ENCODE results near the gene USH2A.

USH2A gene

DNA sequence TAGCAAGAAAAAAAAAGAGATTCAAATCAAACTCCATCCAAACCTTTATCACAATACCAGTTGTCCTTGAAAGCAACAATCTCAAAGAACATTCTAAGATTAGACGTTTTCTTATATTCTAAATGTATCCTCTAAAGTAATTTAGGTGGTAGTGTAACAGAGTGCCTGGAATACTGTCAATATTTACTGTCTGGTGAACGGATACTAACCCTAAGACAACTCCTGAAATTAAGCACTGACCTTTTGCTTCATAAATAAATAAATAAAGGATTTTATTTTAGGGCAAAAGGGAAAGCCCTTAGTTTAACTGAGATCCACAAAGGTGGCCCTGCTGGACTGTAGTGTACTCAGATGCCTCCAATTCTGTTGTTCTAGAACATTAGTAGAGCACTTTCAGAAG, 9.9 kb upstream of the USH2A start:
- POLR2A ChIA-PET, result no interaction called here
- H3K27ac ChIP-seq (ENCODE audit: extremely low read depth, low read depth, low read length), result no peak overlapping the region
- H3K4me1 ChIP-seq (ENCODE audit: control insufficient read depth, insufficient read depth, low read length), result no peaks in the 10 kb centered on the region
- no peak overlapping the region for H3K4me3 ChIP-seq (ENCODE audit: low read depth, low read length)
- TF ChIP-seq, protein P1, sequence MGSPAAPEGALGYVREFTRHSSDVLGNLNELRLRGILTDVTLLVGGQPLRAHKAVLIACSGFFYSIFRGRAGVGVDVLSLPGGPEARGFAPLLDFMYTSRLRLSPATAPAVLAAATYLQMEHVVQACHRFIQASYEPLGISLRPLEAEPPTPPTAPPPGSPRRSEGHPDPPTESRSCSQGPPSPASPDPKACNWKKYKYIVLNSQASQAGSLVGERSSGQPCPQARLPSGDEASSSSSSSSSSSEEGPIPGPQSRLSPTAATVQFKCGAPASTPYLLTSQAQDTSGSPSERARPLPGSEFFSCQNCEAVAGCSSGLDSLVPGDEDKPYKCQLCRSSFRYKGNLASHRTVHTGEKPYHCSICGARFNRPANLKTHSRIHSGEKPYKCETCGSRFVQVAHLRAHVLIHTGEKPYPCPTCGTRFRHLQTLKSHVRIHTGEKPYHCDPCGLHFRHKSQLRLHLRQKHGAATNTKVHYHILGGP (tag by site-specific recombination; IDR thresholded peaks at IDR 0.05), result no peak
- TF ChIP-seq ZNF121 (tag by site-specific recombination; IDR thresholded peaks at IDR 0.05), result no peak
- TF ChIP-seq ZNF114 (tag by site-specific recombination; IDR thresholded peaks at IDR 0.05), result no peak
- TF ChIP-seq, protein P2, sequence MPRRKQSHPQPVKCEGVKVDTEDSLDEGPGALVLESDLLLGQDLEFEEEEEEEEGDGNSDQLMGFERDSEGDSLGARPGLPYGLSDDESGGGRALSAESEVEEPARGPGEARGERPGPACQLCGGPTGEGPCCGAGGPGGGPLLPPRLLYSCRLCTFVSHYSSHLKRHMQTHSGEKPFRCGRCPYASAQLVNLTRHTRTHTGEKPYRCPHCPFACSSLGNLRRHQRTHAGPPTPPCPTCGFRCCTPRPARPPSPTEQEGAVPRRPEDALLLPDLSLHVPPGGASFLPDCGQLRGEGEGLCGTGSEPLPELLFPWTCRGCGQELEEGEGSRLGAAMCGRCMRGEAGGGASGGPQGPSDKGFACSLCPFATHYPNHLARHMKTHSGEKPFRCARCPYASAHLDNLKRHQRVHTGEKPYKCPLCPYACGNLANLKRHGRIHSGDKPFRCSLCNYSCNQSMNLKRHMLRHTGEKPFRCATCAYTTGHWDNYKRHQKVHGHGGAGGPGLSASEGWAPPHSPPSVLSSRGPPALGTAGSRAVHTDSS (tag by site-specific recombination; IDR thresholded peaks at IDR 0.05), result no peak
- no peak for TF ChIP-seq ZNF302 (tag by site-specific recombination; IDR thresholded peaks at IDR 0.05; ENCODE audit: low read depth)
- TF ChIP-seq ZNF266 (tag by site-specific recombination; IDR thresholded peaks at IDR 0.05; ENCODE audit: low read depth), result no peak
- TF ChIP-seq ZNF274 (IDR thresholded peaks at IDR 0.05; ENCODE audit: low read length), result no peak
- TF ChIP-seq ZNF274 (tag by site-specific recombination; IDR thresholded peaks at IDR 0.05; ENCODE audit: borderline replicate concordance), result no peak
- TF ChIP-seq ZNF112 (tag by site-specific recombination; IDR thresholded peaks at IDR 0.05), result no peak
- no peak for TF ChIP-seq SETDB1 (IDR thresholded peaks at IDR 0.05; ENCODE audit: insufficient read length, low read length)
- TF ChIP-seq ZNF670 (tag by site-specific recombination; IDR thresholded peaks at IDR 0.05; ENCODE audit: low read depth), result no peak
- TF ChIP-seq, protein P3, sequence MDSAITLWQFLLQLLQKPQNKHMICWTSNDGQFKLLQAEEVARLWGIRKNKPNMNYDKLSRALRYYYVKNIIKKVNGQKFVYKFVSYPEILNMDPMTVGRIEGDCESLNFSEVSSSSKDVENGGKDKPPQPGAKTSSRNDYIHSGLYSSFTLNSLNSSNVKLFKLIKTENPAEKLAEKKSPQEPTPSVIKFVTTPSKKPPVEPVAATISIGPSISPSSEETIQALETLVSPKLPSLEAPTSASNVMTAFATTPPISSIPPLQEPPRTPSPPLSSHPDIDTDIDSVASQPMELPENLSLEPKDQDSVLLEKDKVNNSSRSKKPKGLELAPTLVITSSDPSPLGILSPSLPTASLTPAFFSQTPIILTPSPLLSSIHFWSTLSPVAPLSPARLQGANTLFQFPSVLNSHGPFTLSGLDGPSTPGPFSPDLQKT (IDR thresholded peaks at IDR 0.05; ENCODE audit: borderline replicate concordance, low read depth, low read length), result no peak
- no peak for TF ChIP-seq ZNF184 (tag by site-specific recombination; IDR thresholded peaks at IDR 0.05)
- no peaks in the 10 kb centered on the region for H3K9me3 ChIP-seq (ENCODE audit: control insufficient read depth, insufficient read depth, low read depth, low read length)
- H3K36me3 ChIP-seq (ENCODE audit: control insufficient read depth in 2 of 2, insufficient read depth in 1 of 2, low read length in 2 of 2), result no peaks in the 10 kb centered on the region
- CTCF ChIA-PET, result no interaction called here

DNA sequence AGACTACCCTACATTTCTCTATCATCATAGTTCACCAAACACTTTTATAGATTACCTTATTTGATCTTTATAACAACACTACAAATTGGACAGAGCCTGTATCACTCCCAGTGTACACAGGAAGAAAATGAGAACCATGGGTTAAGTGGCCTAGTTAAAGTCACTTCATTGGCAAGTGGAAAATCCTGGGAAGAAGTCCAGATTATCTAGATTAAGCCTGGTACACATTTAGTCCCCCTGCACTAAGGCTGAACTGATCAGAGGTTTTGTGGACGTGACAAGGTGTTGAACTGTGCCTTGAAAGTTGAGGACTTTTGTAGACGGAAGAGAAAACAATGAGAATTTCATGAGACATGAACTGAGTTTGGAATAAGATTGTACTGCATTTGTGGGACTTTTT, 7.5 kb upstream of the USH2A start:
- ChIA-PET CTCF (no interaction called here), POLR2A (no interaction called here)

More for the DNA sequence above, 7.5 kb upstream of the USH2A start:
- Histone ChIP-seq H3K4me1 (ENCODE audit: control insufficient read depth, insufficient read depth, low read length) (no peaks in the 10 kb centered on the region), H3K4me3 (ENCODE audit: low read depth, low read length) (no peak overlapping the region), H3K9me3 (ENCODE audit: control insufficient read depth, insufficient read depth, low read depth, low read length) (no peaks in the 10 kb centered on the region), H3K36me3 (ENCODE audit: control insufficient read depth in 2 of 2, insufficient read depth in 1 of 2, low read length in 2 of 2) (no peaks in the 10 kb centered on the region), H3K27ac (ENCODE audit: extremely low read depth, low read depth, low read length) (no peak overlapping the region)
- TF ChIP-seq ZNF623 (tag by site-specific recombination; IDR thresholded peaks at IDR 0.05) (no peak), BCL11B (tag by site-specific recombination; IDR thresholded peaks at IDR 0.05; ENCODE audit: low read depth) (no peak), SP3 (tag by site-specific recombination; IDR thresholded peaks at IDR 0.05) (no peak), ZNF561 (tag by site-specific recombination; IDR thresholded peaks at IDR 0.05; ENCODE audit: borderline replicate concordance) (no peak), ZNF670 (tag by site-specific recombination; IDR thresholded peaks at IDR 0.05; ENCODE audit: low read depth) (no peak), ZNF433 (tag by site-specific recombination; IDR thresholded peaks at IDR 0.05; ENCODE audit: low read depth) (no peak), ZNF629 (tag by site-specific recombination; IDR thresholded peaks at IDR 0.05) (no peak), ZFP41 (tag by site-specific recombination; IDR thresholded peaks at IDR 0.05; ENCODE audit: borderline replicate concordance) (no peak), ZNF394 (tag by site-specific recombination; IDR thresholded peaks at IDR 0.05; ENCODE audit: borderline replicate concordance) (no peak), SETDB1 (IDR thresholded peaks at IDR 0.05; ENCODE audit: insufficient read length, low read length) (no peak), ZNF571 (tag by site-specific recombination; IDR thresholded peaks at IDR 0.05) (no peak), ZNF596 (tag by site-specific recombination; IDR thresholded peaks at IDR 0.05) (no peak)
- TF ChIP-seq, protein P4, sequence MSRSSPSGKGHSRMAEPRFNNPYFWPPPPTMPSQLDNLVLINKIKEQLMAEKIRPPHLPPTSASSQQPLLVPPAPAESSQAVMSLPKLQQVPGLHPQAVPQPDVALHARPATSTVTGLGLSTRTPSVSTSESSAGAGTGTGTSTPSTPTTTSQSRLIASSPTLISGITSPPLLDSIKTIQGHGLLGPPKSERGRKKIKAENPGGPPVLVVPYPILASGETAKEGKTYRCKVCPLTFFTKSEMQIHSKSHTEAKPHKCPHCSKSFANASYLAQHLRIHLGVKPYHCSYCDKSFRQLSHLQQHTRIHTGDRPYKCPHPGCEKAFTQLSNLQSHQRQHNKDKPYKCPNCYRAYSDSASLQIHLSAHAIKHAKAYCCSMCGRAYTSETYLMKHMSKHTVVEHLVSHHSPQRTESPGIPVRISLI (tag by site-specific recombination; IDR thresholded peaks at IDR 0.05), result no peak
- TF ChIP-seq, protein P5, sequence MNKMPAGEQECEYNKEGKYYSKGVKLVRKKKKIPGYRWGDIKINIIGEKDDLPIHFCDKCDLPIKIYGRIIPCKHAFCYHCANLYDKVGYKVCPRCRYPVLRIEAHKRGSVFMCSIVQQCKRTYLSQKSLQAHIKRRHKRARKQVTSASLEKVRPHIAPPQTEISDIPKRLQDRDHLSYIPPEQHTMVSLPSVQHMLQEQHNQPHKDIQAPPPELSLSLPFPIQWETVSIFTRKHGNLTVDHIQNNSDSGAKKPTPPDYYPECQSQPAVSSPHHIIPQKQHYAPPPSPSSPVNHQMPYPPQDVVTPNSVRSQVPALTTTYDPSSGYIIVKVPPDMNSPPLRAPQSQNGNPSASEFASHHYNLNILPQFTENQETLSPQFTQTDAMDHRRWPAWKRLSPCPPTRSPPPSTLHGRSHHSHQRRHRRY (tag by site-specific recombination; IDR thresholded peaks at IDR 0.05), result no peak
- TF ChIP-seq, protein P6, sequence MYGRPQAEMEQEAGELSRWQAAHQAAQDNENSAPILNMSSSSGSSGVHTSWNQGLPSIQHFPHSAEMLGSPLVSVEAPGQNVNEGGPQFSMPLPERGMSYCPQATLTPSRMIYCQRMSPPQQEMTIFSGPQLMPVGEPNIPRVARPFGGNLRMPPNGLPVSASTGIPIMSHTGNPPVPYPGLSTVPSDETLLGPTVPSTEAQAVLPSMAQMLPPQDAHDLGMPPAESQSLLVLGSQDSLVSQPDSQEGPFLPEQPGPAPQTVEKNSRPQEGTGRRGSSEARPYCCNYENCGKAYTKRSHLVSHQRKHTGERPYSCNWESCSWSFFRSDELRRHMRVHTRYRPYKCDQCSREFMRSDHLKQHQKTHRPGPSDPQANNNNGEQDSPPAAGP (tag by site-specific recombination; IDR thresholded peaks at IDR 0.05), result no peak
- TF ChIP-seq, protein P7, sequence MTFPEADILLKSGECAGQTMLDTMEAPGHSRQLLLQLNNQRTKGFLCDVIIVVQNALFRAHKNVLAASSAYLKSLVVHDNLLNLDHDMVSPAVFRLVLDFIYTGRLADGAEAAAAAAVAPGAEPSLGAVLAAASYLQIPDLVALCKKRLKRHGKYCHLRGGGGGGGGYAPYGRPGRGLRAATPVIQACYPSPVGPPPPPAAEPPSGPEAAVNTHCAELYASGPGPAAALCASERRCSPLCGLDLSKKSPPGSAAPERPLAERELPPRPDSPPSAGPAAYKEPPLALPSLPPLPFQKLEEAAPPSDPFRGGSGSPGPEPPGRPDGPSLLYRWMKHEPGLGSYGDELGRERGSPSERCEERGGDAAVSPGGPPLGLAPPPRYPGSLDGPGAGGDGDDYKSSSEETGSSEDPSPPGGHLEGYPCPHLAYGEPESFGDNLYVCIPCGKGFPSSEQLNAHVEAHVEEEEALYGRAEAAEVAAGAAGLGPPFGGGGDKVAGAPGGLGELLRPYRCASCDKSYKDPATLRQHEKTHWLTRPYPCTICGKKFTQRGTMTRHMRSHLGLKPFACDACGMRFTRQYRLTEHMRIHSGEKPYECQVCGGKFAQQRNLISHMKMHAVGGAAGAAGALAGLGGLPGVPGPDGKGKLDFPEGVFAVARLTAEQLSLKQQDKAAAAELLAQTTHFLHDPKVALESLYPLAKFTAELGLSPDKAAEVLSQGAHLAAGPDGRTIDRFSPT (tag by site-specific recombination; IDR thresholded peaks at IDR 0.05), result no peak

Measured in HEK293 (cell line).